Endothelial cell of umbilical vein (primary cell): ENCODE results near the gene LANCL1. TPM values are rescaled to one million over a fixed set of nuclear protein-coding genes. Genes with fewer than 3 reads are reported as not detected.

Experiments used
- BruUV-seq: library from RNA; stranded (reverse); fragments of 400-500 nt; replicated peaks from 2 replicates; lab custom pipeline; 2021; lab: Mats Ljungman, UMichigan
- CTCF ChIA-PET: fragments of 300-600, 350-600 bp; sonication (Branson Sonifier 250); formaldehyde crosslinking; loops from one replicate; lab custom pipeline; 2021; ENCODE audit warnings: antibody characterized with exemption, inconsistent platforms; lab: Charles Lee
- POLR2A ChIA-PET: fragments of 300-600, 350-600 bp; sonication (Branson Sonifier 250); formaldehyde crosslinking; loops from one replicate; lab custom pipeline; 2021; ENCODE audit warnings: antibody characterized with exemption, inconsistent platforms; lab: Charles Lee
- DNase-seq: peaks from one replicate; pipeline ENCODE4 v3.0.0-alpha.2; 2011; ENCODE audit warnings: low read depth, low spot score
- FAIRE-seq: peaks from 2 replicates; lab custom pipeline; 2011; peaks lifted over from hg19 to GRCh38; lab: Jason Lieb, UNC
- H2AFZ ChIP-seq: 2 replicates; pipeline ENCODE4 v1.6.0; 2012; ENCODE audit warnings: low read depth, low read length, control low read depth, inconsistent platforms
- H3K27ac ChIP-seq: 2 replicates; pipeline ENCODE4 v1.5.1; 2011; ENCODE audit warnings: low read depth, mild to moderate bottlenecking, control low read depth, low read length, moderate library complexity; ENCODE audit not compliant: insufficient read depth
- H3K27me3 ChIP-seq, 2 experiments: 2 replicates each; pipeline versions ENCODE4 v1.6.0 to v1.6.1; 2011; ENCODE audit warnings: low read length in 2 of 2, mixed read lengths in 1 of 2; ENCODE audit not compliant: control insufficient read depth in 2 of 2, insufficient read depth in 2 of 2
- H3K36me3 ChIP-seq, 2 experiments: 2 replicates in 1 of 2; 3 replicates in 1 of 2; pipeline ENCODE4 v1.5.1; 2011; ENCODE audit warnings: low read length in 2 of 2, mild to moderate bottlenecking in 1 of 2, moderate library complexity in 1 of 2; ENCODE audit not compliant: control insufficient read depth in 2 of 2, insufficient read depth in 2 of 2; ENCODE audit errors: extremely low read depth in 1 of 2
- H3K4me1 ChIP-seq: 3 replicates; pipeline ENCODE4 v1.5.1; 2011; ENCODE audit warnings: mild to moderate bottlenecking, low read length; ENCODE audit not compliant: control insufficient read depth, insufficient read depth; ENCODE audit errors: extremely low read depth
- H3K4me2 ChIP-seq: 2 replicates; pipeline ENCODE4 v1.6.1; 2011; ENCODE audit warnings: low read length, control low read depth, mixed read lengths; ENCODE audit not compliant: insufficient read depth
- H3K4me3 ChIP-seq, 3 experiments: fragments of 200-600 bp in 1 of 3; sonication (generic), shearing (Covaris generic) in 1 of 3; replicated peaks in 1 of 3; 2 replicates each; pipeline ENCODE4 v1.5.1; 2011 to 2016; ENCODE audit warnings: control low read depth in 3 of 3, low read length in 3 of 3, mild to moderate bottlenecking in 2 of 3, inconsistent platforms in 1 of 3, low read depth in 1 of 3, moderate library complexity in 1 of 3; ENCODE audit not compliant: insufficient read depth in 1 of 3
- H3K79me2 ChIP-seq: 2 replicates; pipeline ENCODE4 v1.6.0; 2012; ENCODE audit warnings: low read length, inconsistent platforms; ENCODE audit not compliant: control insufficient read depth, insufficient read depth
- H3K9ac ChIP-seq: replicated peaks from 2 replicates; pipeline ENCODE3; 2011; ENCODE audit warnings: low read length, control low read depth; ENCODE audit not compliant: insufficient read depth; ENCODE audit errors: extremely low read depth
- H3K9me1 ChIP-seq: replicated peaks from 3 replicates; pipeline ENCODE4 v1.6.0; 2011; ENCODE audit warnings: mild to moderate bottlenecking, low read length; ENCODE audit not compliant: control insufficient read depth, insufficient read depth; ENCODE audit errors: extremely low read depth
- H3K9me3 ChIP-seq: replicated peaks from 2 replicates; pipeline ENCODE4 v1.5.1; 2012; ENCODE audit warnings: low read length, inconsistent platforms; ENCODE audit not compliant: control insufficient read depth, insufficient read depth
- H4K20me1 ChIP-seq: replicated peaks from 2 replicates; pipeline ENCODE3; 2011; ENCODE audit warnings: mild to moderate bottlenecking, low read length; ENCODE audit not compliant: control insufficient read depth, insufficient read depth; ENCODE audit errors: extremely low read depth
- CTCF ChIP-seq, 2 donors: IDR thresholded peaks; 1 replicate in 1 of 2; 2 replicates in 1 of 2; pipeline ENCODE4 v1.5.1; 2011; ENCODE audit warnings: low read length in 2 of 2, mild to moderate bottlenecking in 2 of 2, moderate library complexity in 2 of 2, control low read depth in 1 of 2, inconsistent platforms in 1 of 2, low read depth in 1 of 2; ENCODE audit not compliant: insufficient read depth in 1 of 2; ENCODE audit errors: extremely low read depth in 1 of 2
- FOS ChIP-seq: IDR thresholded peaks from 2 replicates; pipeline ENCODE4 v1.6.1; 2011; ENCODE audit warnings: mild to moderate bottlenecking, low read length, moderate library complexity, borderline replicate concordance; ENCODE audit not compliant: insufficient read depth
- GATA2 ChIP-seq: IDR thresholded peaks from 2 replicates; pipeline ENCODE4 v1.7.0; 2011; ENCODE audit warnings: low read depth, mild to moderate bottlenecking, moderate library complexity, mixed read lengths, low read length; ENCODE audit not compliant: insufficient read length, insufficient read depth
- MAX ChIP-seq: IDR thresholded peaks from 2 replicates; pipeline ENCODE4 v1.6.1; 2011; ENCODE audit not compliant: insufficient read depth, insufficient read length
- MYC ChIP-seq: IDR thresholded peaks from one replicate; pipeline ENCODE4 v1.6.1; 2011; ENCODE audit warnings: mild to moderate bottlenecking, low read depth, low read length
- POLR2AphosphoS5 ChIP-seq: IDR thresholded peaks from 2 replicates; pipeline ENCODE4 v1.6.1; 2012; ENCODE audit warnings: low read depth, mild to moderate bottlenecking, control low read depth, low read length, moderate library complexity; ENCODE audit not compliant: insufficient read depth
- dilution Hi-C: fragments of 300-500 bp; cut with MboI; formaldehyde crosslinking; loops from one replicate; pipeline ENCODE4 v1.15.0; 2019; ENCODE audit warnings: low sequenced_read_pairs; ENCODE audit not compliant: extremely low pct_ligation_motif_present
- intact Hi-C: fragments of 100-400 bp; cut with micrococcal nuclease; formaldehyde crosslinking; loops from one replicate; pipeline ENCODE4 v1.10.0; 2022
- polyA plus RNA-seq, 4 experiments: library from polyadenylated mRNA; depleted of rRNA in 3 of 4; stranded (reverse) in 3 of 4; unstranded in 1 of 4; fragments of >200 nt; gene quantifications; 2 replicates each; pipeline versions ENCODE4 v1.2.1 to v1.2.3, GENCODE V29; 2011 to 2012; ENCODE audit warnings: missing spikeins in 1 of 4
- total RNA-seq: library from RNA; stranded (reverse); gene quantifications from 2 replicates; pipeline ENCODE4 v1.2.3, GENCODE V29; 2021

Gene LANCL1
- total and polyA plus RNA-seq, 2 donors (not counting 3 experiments of a cell fraction or from before 2014, with no cell fraction given) = 22.9 to 24.2 TPM

- no peaks in the 10 kb centered on the region for H3K9me3 ChIP-seq
- H3K9ac ChIP-seq = no peak overlapping the region
- DNase-seq (no peak), FAIRE-seq (no peak)
- no peaks in the 10 kb centered on the region for H3K36me3 ChIP-seq
- no peaks in the 10 kb centered on the region for H3K4me1 ChIP-seq
- no peaks in the 10 kb centered on the region for H4K20me1 ChIP-seq
- no peaks in the 10 kb centered on the region for H3K79me2 ChIP-seq
- H3K4me2 ChIP-seq = no peak overlapping the region
- H3K4me3 ChIP-seq = no peak overlapping the region
- no peak overlapping the region for H2AFZ ChIP-seq
- dilution Hi-C loops (no loop called here), intact Hi-C loops (no loop called here)
- H3K27me3 ChIP-seq = no peaks in the 10 kb centered on the region
- ChIA-PET CTCF (interaction anchor here (2.1 kb wide), 1 partner anchor 11 kb away, joined by 10 read pairs; no protein-coding TSS in a partner anchor), POLR2A (no interaction called here)
- TF ChIP-seq POLR2AphosphoS5 (no peak), MAX (no peak), MYC (no peak), GATA2 (no peak), FOS (no peak)
- BruUV-seq = no TSS peak
- no peaks in the 10 kb centered on the region for H3K9me1 ChIP-seq
- no peak overlapping the region for H3K27ac ChIP-seq
These were observed 66.0 kb downstream of the LANCL1 start for GRCh38 chr2:210410542-210410941.

- Histone ChIP-seq H3K9me3 (no peaks in the 10 kb centered on the region), H3K4me3 (no peak overlapping the region), H3K4me1 (no peaks in the 10 kb centered on the region), H3K4me2 (no peak overlapping the region), H3K27ac (no peak overlapping the region), H3K9ac (no peak overlapping the region), H2AFZ (no peak overlapping the region), H3K27me3 (peaks cover 0 to 2% of the 10 kb centered on the region in 2 experiments), H3K79me2 (no peaks in the 10 kb centered on the region), H3K36me3 (no peaks in the 10 kb centered on the region), H4K20me1 (no peaks in the 10 kb centered on the region), H3K9me1 (no peaks in the 10 kb centered on the region)
- dilution Hi-C loops = no loop called here
- no peak for FAIRE-seq
- no TSS peak for BruUV-seq
- CTCF ChIA-PET = interaction anchor here (0.7 to 2.6 kb wide), 21 partner anchors 8 to 1993 kb away, joined by 3 to 22 read pairs (median 5); partner anchors contain the start of genes ACADL and PTH2R
- TF ChIP-seq GATA2 (no peak), CTCF (IDR thresholded peaks at IDR 0.05; ENCODE audit: extremely low read depth in 1 of 2, insufficient read depth in 1 of 2, low read depth in 1 of 2, low read length in 2 of 2) (peak in 1 of 2 donors; percentile 21)
- POLR2A ChIA-PET = no interaction called here
- peak; percentile 21 for DNase-seq
- intact Hi-C loops = loop anchor here (1.0 to 2.0 kb wide), 2 partner anchors 151 to 422 kb away; no protein-coding TSS in a partner anchor
These were observed 77.0 kb downstream of the LANCL1 start for GRCh38 chr2:210399440-210400041.
